SHP77 treated with DMSO at 0.1 percent for 48 hours (cell line): ENCODE measurements around the gene ACBD3.

Experiments
- DNase-seq: peaks from one replicate; lab custom pipeline; 2025; lab: John Stamatoyannopoulos, UW

The ACBD3 gene

GRCh38 chr1:226201029-226201593 lies 14.6 kb upstream of the ACBD3 start:
- DNase-seq = no peak

DNA sequence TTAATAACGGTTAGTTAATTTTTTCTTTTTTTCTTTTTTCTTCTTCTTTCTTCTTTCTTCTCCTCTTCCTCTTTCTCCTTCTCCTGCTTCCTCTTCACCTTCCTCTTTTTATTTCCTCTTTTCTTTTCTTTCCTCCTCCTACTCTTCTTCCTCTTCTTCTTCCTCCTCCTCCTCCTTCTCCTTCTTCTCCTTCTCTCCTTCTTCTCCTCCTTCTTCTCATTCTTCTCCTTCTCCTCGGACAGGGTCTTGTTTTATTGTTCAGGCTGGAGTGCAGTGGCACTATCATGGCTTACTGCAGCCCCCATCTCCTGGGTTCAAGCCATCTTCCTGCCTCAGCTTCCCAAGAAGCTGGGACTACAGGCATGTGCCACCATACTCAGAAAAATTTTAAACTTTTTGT lies 13.4 kb upstream of the ACBD3 start:
- DNase-seq = no peak

- no peak for DNase-seq
Observed at GRCh38 chr1:226195144-226195543, 8.6 kb upstream of the ACBD3 start.

DNA sequence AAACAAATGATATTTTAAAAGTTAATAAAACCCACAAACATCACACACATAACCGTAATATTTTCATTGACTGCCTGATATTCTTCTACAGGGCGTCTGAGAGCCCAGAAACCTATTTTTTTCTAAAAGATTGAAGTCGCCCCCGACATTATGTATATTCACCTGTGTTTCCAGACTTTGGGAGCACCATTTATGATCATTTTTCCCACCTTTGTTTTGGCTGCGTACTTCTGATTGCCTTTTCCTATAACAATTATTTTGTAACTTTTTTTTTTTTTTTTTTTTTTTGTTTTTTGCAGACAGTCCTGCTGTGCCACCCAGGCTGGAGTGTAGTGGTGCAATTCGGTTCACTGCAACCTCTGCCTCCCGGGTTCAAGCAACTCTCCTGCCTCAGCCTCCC lies 839 bp upstream of the ACBD3 start:
- no peak for DNase-seq

DNA sequence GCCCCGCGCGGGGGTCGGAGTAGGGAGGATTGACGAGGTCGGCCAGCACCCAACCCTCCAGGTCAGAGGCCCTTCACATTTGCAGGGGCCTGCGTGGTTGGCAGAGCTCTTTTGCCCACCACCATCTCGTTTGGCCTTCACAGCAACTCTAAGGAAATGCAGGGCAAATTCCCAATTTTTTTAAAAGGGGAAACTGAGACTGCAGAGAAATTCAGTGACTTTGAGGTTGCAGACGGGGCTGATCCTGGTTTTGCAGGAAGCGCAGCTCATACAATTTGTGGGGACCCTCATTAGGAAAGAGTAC lies 430 bp upstream of the ACBD3 start:
- DNase-seq = no peak

- DNase-seq = no peak
Observed at GRCh38 chr1:226185141-226186036, 1.2 kb downstream of the ACBD3 start.

DNA sequence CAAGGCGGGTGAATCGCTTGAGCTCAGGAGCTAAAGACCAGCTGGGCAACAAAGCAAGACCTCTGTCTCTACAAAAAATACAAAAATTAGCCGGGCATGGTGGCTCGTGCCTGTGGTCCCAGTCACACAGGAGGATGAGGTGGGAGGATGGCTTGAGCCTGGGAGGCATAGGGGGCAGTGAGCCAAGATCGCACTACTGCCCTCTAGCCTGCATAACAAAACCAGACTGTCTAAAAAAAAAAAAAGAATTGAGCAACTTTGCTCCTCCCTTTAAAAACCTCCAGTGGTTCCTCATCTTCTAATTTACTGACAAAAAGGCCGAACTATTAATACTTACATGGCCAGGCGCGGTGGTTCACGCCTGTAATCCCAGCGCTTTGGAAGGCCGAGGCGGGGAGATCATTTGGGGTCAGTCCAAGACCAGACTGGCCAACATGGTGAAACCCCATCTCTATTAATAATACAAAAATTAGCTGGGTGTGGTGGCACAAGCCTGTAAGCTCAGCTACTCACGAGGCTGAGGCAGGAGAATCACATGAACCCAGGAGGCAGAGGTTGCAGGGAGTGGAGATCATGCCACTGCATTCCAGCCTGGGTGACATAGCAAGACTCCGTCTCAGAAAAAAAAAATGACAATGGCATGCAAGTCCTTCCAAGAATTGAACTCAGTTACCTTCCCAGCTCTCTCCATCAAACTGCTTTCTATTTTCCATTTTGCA lies 4.4 kb downstream of the ACBD3 start:
- no peak for DNase-seq

DNA sequence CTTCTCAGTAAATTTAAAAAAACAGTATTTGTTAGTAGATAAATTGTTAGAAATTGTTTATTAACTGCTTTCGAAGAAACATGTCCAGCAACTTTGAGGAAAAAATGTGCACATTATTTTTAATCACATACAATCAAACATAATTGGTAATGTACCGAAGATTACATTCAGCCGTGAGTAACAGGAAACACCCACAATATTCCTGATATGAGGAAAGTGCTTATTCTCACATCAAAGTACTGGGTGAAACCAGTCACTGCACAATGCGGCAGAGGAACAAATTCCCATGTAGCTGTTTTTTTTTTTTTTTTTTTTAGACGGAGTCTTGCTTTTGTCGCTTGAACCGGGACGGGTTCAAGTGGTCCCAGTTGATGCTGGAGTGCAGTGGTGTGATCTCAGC lies 9.7 kb downstream of the ACBD3 start:
- DNase-seq = no peak

GRCh38 chr1:226172589-226172988 lies 14.0 kb downstream of the ACBD3 start:
- DNase-seq = no peak

DNA sequence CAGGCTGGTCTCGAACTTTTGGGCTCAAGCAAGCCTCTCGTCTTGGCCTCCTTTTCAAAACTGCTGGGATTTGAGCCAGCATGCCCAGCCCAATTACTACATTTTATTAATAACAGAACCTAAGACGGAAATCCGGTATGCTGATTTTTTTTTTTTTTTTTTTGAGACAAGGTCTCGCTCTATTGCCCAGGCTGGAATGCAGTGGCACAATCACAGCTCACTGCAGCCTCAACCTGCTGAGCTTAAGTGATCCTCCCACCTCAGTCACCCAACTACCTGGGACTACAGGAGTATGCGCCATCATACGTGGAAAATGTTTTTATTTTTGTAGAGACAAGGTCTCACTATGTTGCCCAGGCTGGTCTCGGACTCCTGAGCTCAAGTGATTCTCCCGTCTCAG lies 20.2 kb downstream of the ACBD3 start:
- no peak for DNase-seq

GRCh38 chr1:226164154-226164553 lies 22.4 kb downstream of the ACBD3 start:
- no peak for DNase-seq

GRCh38 chr1:226162898-226163297 lies 23.6 kb downstream of the ACBD3 start:
- DNase-seq = no peak

GRCh38 chr1:226158983-226159382 lies 27.6 kb downstream of the ACBD3 start:
- DNase-seq = no peak

DNA sequence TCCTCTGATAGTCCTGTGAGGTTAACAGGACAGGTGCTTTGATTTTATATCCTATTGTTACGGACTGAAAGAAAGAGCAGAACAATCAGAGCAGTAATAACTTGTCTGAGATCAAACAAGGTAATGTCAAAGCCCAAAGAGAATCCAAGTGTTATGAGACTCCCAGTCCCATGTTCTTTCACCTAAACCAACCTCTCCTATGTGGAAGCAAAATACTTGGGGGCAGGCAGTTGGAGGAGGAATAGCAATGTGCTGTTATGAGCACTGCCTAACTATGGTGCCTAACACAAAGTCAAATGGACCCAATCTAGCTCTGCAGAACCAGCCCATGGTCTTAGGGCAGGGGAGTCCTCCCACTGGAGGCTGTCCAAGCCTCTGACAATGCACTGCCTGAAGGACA lies 28.1 kb downstream of the ACBD3 start:
- DNase-seq = no peak

GRCh38 chr1:226157761-226158316 lies 28.7 kb downstream of the ACBD3 start:
- DNase-seq = no peak

DNA sequence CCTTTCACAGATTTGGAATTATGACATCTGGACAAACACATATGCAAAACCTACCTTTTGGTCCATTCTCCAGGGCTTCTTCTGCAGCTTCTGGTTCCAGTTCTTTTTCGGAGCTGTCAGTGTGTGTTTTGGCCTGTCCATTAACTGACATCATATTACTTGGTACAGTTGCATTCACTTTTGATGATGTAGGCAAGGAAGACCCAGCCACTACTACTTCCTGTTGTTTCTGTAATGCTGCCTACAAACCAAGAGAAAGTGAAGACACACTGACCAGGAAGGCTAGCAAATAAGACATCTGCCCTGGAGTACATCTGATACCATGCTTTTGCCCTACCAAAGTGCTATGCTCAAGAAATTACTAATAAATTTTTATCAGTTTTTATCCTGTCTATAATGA lies 31.9 kb downstream of the ACBD3 start:
- DNase-seq = no peak

DNA sequence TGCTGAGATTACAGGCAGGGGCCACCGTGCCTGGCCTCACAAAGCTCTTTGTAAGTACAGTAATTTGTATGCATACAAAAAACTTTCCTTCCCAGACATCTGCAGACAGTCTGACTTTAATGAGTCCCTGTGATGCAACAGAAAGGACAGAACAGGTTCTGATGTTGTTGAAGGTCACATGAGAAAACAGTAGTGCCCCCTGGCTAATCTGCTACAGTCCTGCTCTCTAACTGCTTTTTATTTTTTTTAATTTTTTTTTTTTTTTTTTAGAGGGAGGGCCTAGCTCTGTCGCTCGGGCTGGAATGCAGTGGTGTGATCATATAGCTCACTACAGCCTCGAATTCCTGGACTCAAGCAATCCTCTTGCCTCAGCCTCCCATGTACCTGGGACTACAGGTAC lies 36.7 kb downstream of the ACBD3 start:
- DNase-seq = no peak

GRCh38 chr1:226148121-226148648 lies 38.4 kb downstream of the ACBD3 start:
- DNase-seq = no peak

- DNase-seq = no peak
Observed at GRCh38 chr1:226144045-226144444, 42.5 kb downstream of the ACBD3 start.

- DNase-seq = peak; percentile 2
Observed at GRCh38 chr1:226135709-226136108, 50.8 kb downstream of the ACBD3 start.

- DNase-seq = peak; percentile 48
Observed at GRCh38 chr1:226135059-226135651, 51.4 kb downstream of the ACBD3 start.
